ENCODE results near the gene PLP1.

PLP1 gene

GRCh38 chrX:103825881-103826280, 49.2 kb downstream of the PLP1 start:
- TF ChIP-seq ARNTL (CRISPR knock-in tag; IDR thresholded peaks at IDR 0.05; ENCODE audit: borderline replicate concordance, low read depth) (no peak), ZFP30 (CRISPR knock-in tag; IDR thresholded peaks at IDR 0.05) (no peak), TOX (CRISPR knock-in tag; IDR thresholded peaks at IDR 0.05; ENCODE audit: borderline replicate concordance) (no peak), CSRNP3 (CRISPR knock-in tag; IDR thresholded peaks at IDR 0.05) (no peak), ESRRG (CRISPR knock-in tag; IDR thresholded peaks at IDR 0.05) (no peak), PATZ1 (CRISPR knock-in tag; IDR thresholded peaks at IDR 0.05; ENCODE audit: borderline replicate concordance) (no peak), CSDC2 (CRISPR knock-in tag; IDR thresholded peaks at IDR 0.05) (no peak), ZNF8 (CRISPR knock-in tag; IDR thresholded peaks at IDR 0.05) (no peak), TCF4 (CRISPR knock-in tag; IDR thresholded peaks at IDR 0.05; ENCODE audit: borderline replicate concordance) (no peak), ZC3H10 (CRISPR knock-in tag; IDR thresholded peaks at IDR 0.05) (no peak), GLIS3 (CRISPR knock-in tag; IDR thresholded peaks at IDR 0.05) (no peak), ZFP3 (CRISPR knock-in tag; IDR thresholded peaks at IDR 0.05) (no peak), RARB (CRISPR knock-in tag; IDR thresholded peaks at IDR 0.05) (no peak), SNAI2 (CRISPR knock-in tag; IDR thresholded peaks at IDR 0.05) (no peak), PPARA (CRISPR knock-in tag; IDR thresholded peaks at IDR 0.05; ENCODE audit: borderline replicate concordance) (no peak)
- TF ChIP-seq, protein P1, sequence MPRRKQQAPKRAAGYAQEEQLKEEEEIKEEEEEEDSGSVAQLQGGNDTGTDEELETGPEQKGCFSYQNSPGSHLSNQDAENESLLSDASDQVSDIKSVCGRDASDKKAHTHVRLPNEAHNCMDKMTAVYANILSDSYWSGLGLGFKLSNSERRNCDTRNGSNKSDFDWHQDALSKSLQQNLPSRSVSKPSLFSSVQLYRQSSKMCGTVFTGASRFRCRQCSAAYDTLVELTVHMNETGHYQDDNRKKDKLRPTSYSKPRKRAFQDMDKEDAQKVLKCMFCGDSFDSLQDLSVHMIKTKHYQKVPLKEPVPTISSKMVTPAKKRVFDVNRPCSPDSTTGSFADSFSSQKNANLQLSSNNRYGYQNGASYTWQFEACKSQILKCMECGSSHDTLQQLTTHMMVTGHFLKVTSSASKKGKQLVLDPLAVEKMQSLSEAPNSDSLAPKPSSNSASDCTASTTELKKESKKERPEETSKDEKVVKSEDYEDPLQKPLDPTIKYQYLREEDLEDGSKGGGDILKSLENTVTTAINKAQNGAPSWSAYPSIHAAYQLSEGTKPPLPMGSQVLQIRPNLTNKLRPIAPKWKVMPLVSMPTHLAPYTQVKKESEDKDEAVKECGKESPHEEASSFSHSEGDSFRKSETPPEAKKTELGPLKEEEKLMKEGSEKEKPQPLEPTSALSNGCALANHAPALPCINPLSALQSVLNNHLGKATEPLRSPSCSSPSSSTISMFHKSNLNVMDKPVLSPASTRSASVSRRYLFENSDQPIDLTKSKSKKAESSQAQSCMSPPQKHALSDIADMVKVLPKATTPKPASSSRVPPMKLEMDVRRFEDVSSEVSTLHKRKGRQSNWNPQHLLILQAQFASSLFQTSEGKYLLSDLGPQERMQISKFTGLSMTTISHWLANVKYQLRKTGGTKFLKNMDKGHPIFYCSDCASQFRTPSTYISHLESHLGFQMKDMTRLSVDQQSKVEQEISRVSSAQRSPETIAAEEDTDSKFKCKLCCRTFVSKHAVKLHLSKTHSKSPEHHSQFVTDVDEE (CRISPR knock-in tag; IDR thresholded peaks at IDR 0.05): no peak
- TF ChIP-seq, protein P2, sequence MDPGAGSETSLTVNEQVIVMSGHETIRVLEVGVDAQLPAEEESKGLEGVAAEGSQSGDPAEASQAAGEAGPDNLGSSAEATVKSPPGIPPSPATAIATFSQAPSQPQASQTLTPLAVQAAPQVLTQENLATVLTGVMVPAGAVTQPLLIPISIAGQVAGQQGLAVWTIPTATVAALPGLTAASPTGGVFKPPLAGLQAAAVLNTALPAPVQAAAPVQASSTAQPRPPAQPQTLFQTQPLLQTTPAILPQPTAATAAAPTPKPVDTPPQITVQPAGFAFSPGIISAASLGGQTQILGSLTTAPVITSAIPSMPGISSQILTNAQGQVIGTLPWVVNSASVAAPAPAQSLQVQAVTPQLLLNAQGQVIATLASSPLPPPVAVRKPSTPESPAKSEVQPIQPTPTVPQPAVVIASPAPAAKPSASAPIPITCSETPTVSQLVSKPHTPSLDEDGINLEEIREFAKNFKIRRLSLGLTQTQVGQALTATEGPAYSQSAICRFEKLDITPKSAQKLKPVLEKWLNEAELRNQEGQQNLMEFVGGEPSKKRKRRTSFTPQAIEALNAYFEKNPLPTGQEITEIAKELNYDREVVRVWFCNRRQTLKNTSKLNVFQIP (CRISPR knock-in tag; IDR thresholded peaks at IDR 0.05; ENCODE audit: borderline replicate concordance, low read depth): no peak
- TF ChIP-seq, protein P3, sequence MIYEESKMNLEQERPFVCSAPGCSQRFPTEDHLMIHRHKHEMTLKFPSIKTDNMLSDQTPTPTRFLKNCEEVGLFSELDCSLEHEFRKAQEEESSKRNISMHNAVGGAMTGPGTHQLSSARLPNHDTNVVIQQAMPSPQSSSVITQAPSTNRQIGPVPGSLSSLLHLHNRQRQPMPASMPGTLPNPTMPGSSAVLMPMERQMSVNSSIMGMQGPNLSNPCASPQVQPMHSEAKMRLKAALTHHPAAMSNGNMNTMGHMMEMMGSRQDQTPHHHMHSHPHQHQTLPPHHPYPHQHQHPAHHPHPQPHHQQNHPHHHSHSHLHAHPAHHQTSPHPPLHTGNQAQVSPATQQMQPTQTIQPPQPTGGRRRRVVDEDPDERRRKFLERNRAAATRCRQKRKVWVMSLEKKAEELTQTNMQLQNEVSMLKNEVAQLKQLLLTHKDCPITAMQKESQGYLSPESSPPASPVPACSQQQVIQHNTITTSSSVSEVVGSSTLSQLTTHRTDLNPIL (CRISPR knock-in tag; IDR thresholded peaks at IDR 0.05; ENCODE audit: low read depth): no peak
- no peak for ATAC-seq

GRCh38 chrX:103828529-103828928, 51.9 kb downstream of the PLP1 start:
- TF ChIP-seq ZC3H10 (CRISPR knock-in tag; IDR thresholded peaks at IDR 0.05): no peak
- TF ChIP-seq CSDC2 (CRISPR knock-in tag; IDR thresholded peaks at IDR 0.05): no peak
- no peak for TF ChIP-seq SNAI2 (CRISPR knock-in tag; IDR thresholded peaks at IDR 0.05)
- no peak for TF ChIP-seq ZNF70 (CRISPR knock-in tag; IDR thresholded peaks at IDR 0.05)
- no peak for TF ChIP-seq OSR1 (CRISPR knock-in tag; IDR thresholded peaks at IDR 0.05)
- TF ChIP-seq ZNF8 (CRISPR knock-in tag; IDR thresholded peaks at IDR 0.05): no peak
- TF ChIP-seq, protein P2 (CRISPR knock-in tag; IDR thresholded peaks at IDR 0.05; ENCODE audit: borderline replicate concordance, low read depth): no peak
- TF ChIP-seq, protein P1 (CRISPR knock-in tag; IDR thresholded peaks at IDR 0.05): no peak
- no peak for TF ChIP-seq GLIS3 (CRISPR knock-in tag; IDR thresholded peaks at IDR 0.05)
- no peak for TF ChIP-seq PATZ1 (CRISPR knock-in tag; IDR thresholded peaks at IDR 0.05; ENCODE audit: borderline replicate concordance)
- TF ChIP-seq ZFP30 (CRISPR knock-in tag; IDR thresholded peaks at IDR 0.05): no peak
- TF ChIP-seq CSRNP3 (CRISPR knock-in tag; IDR thresholded peaks at IDR 0.05): no peak
- no peak for TF ChIP-seq TOX (CRISPR knock-in tag; IDR thresholded peaks at IDR 0.05; ENCODE audit: borderline replicate concordance)
- no peak for TF ChIP-seq ZFP3 (CRISPR knock-in tag; IDR thresholded peaks at IDR 0.05)
- TF ChIP-seq PPARA (CRISPR knock-in tag; IDR thresholded peaks at IDR 0.05; ENCODE audit: borderline replicate concordance): no peak
- no peak for ATAC-seq

All from SK-N-SH treated with all-trans-retinoic acid at 6 μM for 48 hours (cell line).